K562 (cell line): ENCODE measurements around the gene UBXN11. TPM values are rescaled to one million over a fixed set of nuclear protein-coding genes. Genes with fewer than 3 reads are reported as not detected.

Experiments
- CBX2 ChIP-seq: fragments of 200-600 bp; sonication (generic); IDR thresholded peaks from one replicate; pipeline ENCODE4 v1.6.1; 2012; ENCODE audit warnings: mild to moderate bottlenecking, low read length, inconsistent platforms; ENCODE audit not compliant: insufficient read depth, poor library complexity, severe bottlenecking
- HDAC2 ChIP-seq: fragments of 450-650 bp; IDR thresholded peaks from 2 replicates; pipeline ENCODE4 v1.6.1; 2016; ENCODE audit warnings: mild to moderate bottlenecking
- MTA3 ChIP-seq: fragments of 450-650 bp; formaldehyde crosslinking; IDR thresholded peaks from 2 replicates; pipeline ENCODE4 v1.6.1; 2017; ENCODE audit warnings: mild to moderate bottlenecking, borderline replicate concordance
- NFATC3 ChIP-seq: fragments of 450-650 bp; IDR thresholded peaks from 2 replicates; pipeline ENCODE4 v1.6.1; 2017; ENCODE audit warnings: mild to moderate bottlenecking
- NONO ChIP-seq, 2 experiments: fragments of 200-400 bp in 1 of 2; fragments of 450-650 bp in 1 of 2; formaldehyde crosslinking in 1 of 2; IDR thresholded peaks; 2 replicates each; pipeline ENCODE4 v1.6.1; 2017; ENCODE audit warnings: low read depth in 2 of 2, mild to moderate bottlenecking in 2 of 2, moderate library complexity in 2 of 2, low read length in 1 of 2
- RNF219 ChIP-seq: fragments of 250-450 bp; sonication (Bioruptor Pico); IDR thresholded peaks from 2 replicates; pipeline ENCODE4 v1.5.0; 2022; ENCODE audit warnings: mild to moderate bottlenecking
- SMARCB1 ChIP-seq: IDR thresholded peaks from 2 replicates; pipeline ENCODE4 v1.6.1; 2011; ENCODE audit warnings: improper control_type of control experiment, low read depth; ENCODE audit not compliant: insufficient read length
- TCF15 ChIP-seq: fragments of 250-450 bp; sonication (Bioruptor Pico); IDR thresholded peaks from 2 replicates; pipeline ENCODE4 v1.8.0; 2022; ENCODE audit warnings: moderate library complexity, mild to moderate bottlenecking, inconsistent platforms
- TEAD2 ChIP-seq: fragments of 450-650 bp; IDR thresholded peaks from 2 replicates; pipeline ENCODE4 v1.6.1; 2016; ENCODE audit warnings: missing genetic modification characterization, control low read depth, missing compliant biosample characterization
- TSHZ1 ChIP-seq: fragments of 250-450 bp; sonication (Bioruptor Pico); IDR thresholded peaks from 2 replicates; pipeline ENCODE4 v1.4.0; 2020; ENCODE audit warnings: mild to moderate bottlenecking, moderate library complexity
- ZBTB26 ChIP-seq: fragments of 450-650 bp; formaldehyde crosslinking; IDR thresholded peaks from 2 replicates; pipeline ENCODE4 v1.4.0; 2022; ENCODE audit warnings: missing genetic modification characterization
- polyA plus RNA-seq, 8 experiments: library from polyadenylated mRNA; depleted of rRNA in 4 of 8; stranded (reverse) in 5 of 8; unstranded in 3 of 8; fragments of >200 nt; fragmentation: Nextera tagmentation in 2 of 8; fragmentation: Illumina TruSeq in 1 of 8; extraction: Ambion mirVana in 2 of 8; extraction: Trizol in 1 of 8; gene quantifications; 2 replicates each; pipeline versions ENCODE4 v1.2.1 to v1.2.3, GENCODE V29; 2011 to 2014; ENCODE audit warnings: inconsistent platforms in 1 of 8, missing spikeins in 1 of 8
- total RNA-seq, 7 experiments: library from RNA; depleted of rRNA in 6 of 7; stranded (reverse); fragments of >200 nt in 6 of 7; fragmentation: Illumina TruSeq in 2 of 7; extraction: Trizol in 2 of 7; gene quantifications; 2 replicates each; pipeline versions ENCODE4 v1.2.1 to v1.2.3, GENCODE V29; 2011 to 2021; ENCODE audit warnings: low replicate concordance in 1 of 7
- TF ChIP-seq, protein P1 (sequence below), 2 experiments: fragments of 450-650 bp; conservative IDR thresholded peaks; 2 replicates each; pipeline ENCODE4 v1.6.1; 2017; ENCODE audit warnings: mild to moderate bottlenecking in 2 of 2, moderate library complexity in 2 of 2
- TF ChIP-seq, protein P2 (sequence below): sonication (generic); formaldehyde crosslinking; IDR thresholded peaks from 2 replicates; pipeline ENCODE4 v1.8.0; 2022; ENCODE audit warnings: mild to moderate bottlenecking, missing genetic modification reagents

The UBXN11 gene
- total and polyA plus RNA-seq, 9 of the 15 experiments (the other 6 are each of a cell fraction or from before 2014, with no cell fraction given), result 0.48 to 34.3 (median 11.3) TPM

- TF ChIP-seq RNF219 (CRISPR knock-in tag) (no peak), MTA3 (peak; percentile 86), SMARCB1 (no peak), CBX2 (no peak), TCF15 (CRISPR knock-in tag) (peak; percentile 94), ZBTB26 (CRISPR knock-in tag) (peak; percentile 93), NFATC3 (no peak), HDAC2 (peak; percentile 72), TSHZ1 (CRISPR knock-in tag) (peak; percentile 92), NONO (IDR thresholded peaks at IDR 0.05; ENCODE audit: low read depth in 2 of 2, low read length in 1 of 2) (no peak), TEAD2 (tag) (peak; percentile 53; the same call in 1 of the 2 replicates)
- TF ChIP-seq, protein P1, sequence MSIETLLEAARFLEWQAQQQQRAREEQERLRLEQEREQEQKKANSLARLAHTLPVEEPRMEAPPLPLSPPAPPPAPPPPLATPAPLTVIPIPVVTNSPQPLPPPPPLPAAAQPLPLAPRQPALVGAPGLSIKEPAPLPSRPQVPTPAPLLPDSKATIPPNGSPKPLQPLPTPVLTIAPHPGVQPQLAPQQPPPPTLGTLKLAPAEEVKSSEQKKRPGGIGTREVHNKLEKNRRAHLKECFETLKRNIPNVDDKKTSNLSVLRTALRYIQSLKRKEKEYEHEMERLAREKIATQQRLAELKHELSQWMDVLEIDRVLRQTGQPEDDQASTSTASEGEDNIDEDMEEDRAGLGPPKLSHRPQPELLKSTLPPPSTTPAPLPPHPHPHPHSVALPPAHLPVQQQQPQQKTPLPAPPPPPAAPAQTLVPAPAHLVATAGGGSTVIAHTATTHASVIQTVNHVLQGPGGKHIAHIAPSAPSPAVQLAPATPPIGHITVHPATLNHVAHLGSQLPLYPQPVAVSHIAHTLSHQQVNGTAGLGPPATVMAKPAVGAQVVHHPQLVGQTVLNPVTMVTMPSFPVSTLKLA (conservative IDR thresholded peaks at IDR 0.05), result peak; percentile 98 to 99
- TF ChIP-seq, protein P2, sequence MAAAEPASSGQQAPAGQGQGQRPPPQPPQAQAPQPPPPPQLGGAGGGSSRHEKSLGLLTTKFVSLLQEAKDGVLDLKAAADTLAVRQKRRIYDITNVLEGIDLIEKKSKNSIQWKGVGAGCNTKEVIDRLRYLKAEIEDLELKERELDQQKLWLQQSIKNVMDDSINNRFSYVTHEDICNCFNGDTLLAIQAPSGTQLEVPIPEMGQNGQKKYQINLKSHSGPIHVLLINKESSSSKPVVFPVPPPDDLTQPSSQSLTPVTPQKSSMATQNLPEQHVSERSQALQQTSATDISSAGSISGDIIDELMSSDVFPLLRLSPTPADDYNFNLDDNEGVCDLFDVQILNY (CRISPR knock-in tag), result peak; percentile 98
Measured at GRCh38 chr1:26336477-26337205, 30.2 kb upstream of the UBXN11 start (continued).
